IMR-90 (cell line): ENCODE data around the gene NTSR1. TPM values are rescaled to one million over a fixed set of nuclear protein-coding genes. Genes with fewer than 3 reads are reported as not detected.

Experiments used
- ATAC-seq: fragments of 200-7000 bp; cut with Tn5 transposase; 2 replicates; pipeline ENCODE4 v1.9.1; 2020; ENCODE audit warnings: low read depth, mild to moderate bottlenecking, moderate library complexity
- BruUV-seq: library from RNA; stranded (reverse); fragments of 400-500 nt; replicated peaks from 2 replicates; lab custom pipeline; 2021; lab: Mats Ljungman, UMichigan
- CTCF ChIA-PET: fragments of 300-600 bp; formaldehyde crosslinking; extraction: SDS; loops from one replicate; lab custom pipeline; 2021; ENCODE audit warnings: antibody characterized with exemption; lab: Yijun Ruan, JAX
- POLR2A ChIA-PET: fragments of 300-600 bp; sonication (Branson Sonifier 250); formaldehyde crosslinking; loops from one replicate; lab custom pipeline; 2022; ENCODE audit warnings: antibody characterized with exemption; ENCODE audit not compliant: unreplicated experiment; lab: Charles Lee
- DNase-seq: peaks from one replicate; pipeline ENCODE4 v3.0.0; 2013
- H2AFZ ChIP-seq: replicated peaks from 2 replicates; pipeline ENCODE3; 2013; ENCODE audit warnings: low read length, mild to moderate bottlenecking; ENCODE audit not compliant: poor library complexity
- H2AK5ac ChIP-seq: 2 replicates; pipeline ENCODE4 v1.6.1; 2013; ENCODE audit warnings: low read depth, low read length, inconsistent platforms
- H2AK9ac ChIP-seq: replicated peaks from 2 replicates; pipeline ENCODE3; 2013; ENCODE audit warnings: mild to moderate bottlenecking, low read depth, low read length, moderate library complexity; ENCODE audit not compliant: poor library complexity
- H2BK120ac ChIP-seq: 2 replicates; pipeline ENCODE4 v1.6.1; 2013; ENCODE audit warnings: low read depth, low read length, inconsistent platforms
- H2BK15ac ChIP-seq: 3 replicates; pipeline ENCODE4 v1.6.1; 2013; ENCODE audit warnings: low read depth, low read length, inconsistent platforms
- H2BK20ac ChIP-seq: 2 replicates; pipeline ENCODE4 v1.6.1; 2013; ENCODE audit warnings: low read depth, mild to moderate bottlenecking, inconsistent platforms, low read length, moderate library complexity
- H2BK5ac ChIP-seq: 2 replicates; pipeline ENCODE4 v1.6.1; 2013; ENCODE audit warnings: mild to moderate bottlenecking, low read depth, low read length, inconsistent platforms; ENCODE audit not compliant: poor library complexity, severe bottlenecking
- H3K14ac ChIP-seq: replicated peaks from 2 replicates; pipeline ENCODE4 v1.6.1; 2013; ENCODE audit warnings: low read depth, low read length, inconsistent platforms
- H3K18ac ChIP-seq: 2 replicates; pipeline ENCODE4 v1.6.1; 2013; ENCODE audit warnings: low read depth, low read length, control low read depth
- H3K23ac ChIP-seq: 2 replicates; pipeline ENCODE4 v1.6.1; 2013; ENCODE audit warnings: low read depth, low read length, inconsistent platforms
- H3K27ac ChIP-seq: 2 replicates; pipeline ENCODE4 v1.5.1; 2013; ENCODE audit warnings: mild to moderate bottlenecking, control low read depth, low read length; ENCODE audit not compliant: insufficient read depth
- H3K27me3 ChIP-seq: 2 replicates; pipeline ENCODE4 v1.6.1; 2013; ENCODE audit warnings: low read length; ENCODE audit not compliant: control insufficient read depth, insufficient read depth
- H3K36me3 ChIP-seq: 2 replicates; pipeline ENCODE4 v1.6.1; 2013; ENCODE audit warnings: low read length, mixed read lengths; ENCODE audit not compliant: control insufficient read depth, insufficient read depth
- H3K4ac ChIP-seq: 2 replicates; pipeline ENCODE4 v1.6.1; 2013; ENCODE audit warnings: low read depth, low read length, inconsistent platforms
- H3K4me1 ChIP-seq: 2 replicates; pipeline ENCODE4 v1.6.1; 2013; ENCODE audit warnings: low read length, mixed read lengths; ENCODE audit not compliant: control insufficient read depth, insufficient read depth
- H3K4me2 ChIP-seq: 2 replicates; pipeline ENCODE4 v1.6.1; 2013; ENCODE audit warnings: low read depth, mild to moderate bottlenecking, control low read depth, low read length, moderate library complexity
- H3K4me3 ChIP-seq: 2 replicates; pipeline ENCODE4 v1.5.1; 2013; ENCODE audit warnings: low read depth, mild to moderate bottlenecking, control low read depth, low read length, moderate library complexity; ENCODE audit not compliant: insufficient read depth
- H3K56ac ChIP-seq: 2 replicates; pipeline ENCODE4 v1.6.1; 2013; ENCODE audit warnings: low read length, inconsistent platforms; ENCODE audit not compliant: insufficient read depth; ENCODE audit errors: extremely low read depth
- H3K79me1 ChIP-seq, 2 experiments: 2 replicates each; pipeline ENCODE4 v1.6.1; 2013; ENCODE audit warnings: low read length in 2 of 2, inconsistent platforms in 1 of 2, low read depth in 1 of 2
- H3K9ac ChIP-seq: 2 replicates; pipeline ENCODE4 v1.6.1; 2013; ENCODE audit warnings: low read depth, low read length, control low read depth
- H3K9me1 ChIP-seq: 2 replicates; pipeline ENCODE4 v1.6.1; 2013; ENCODE audit warnings: low read length, inconsistent platforms; ENCODE audit not compliant: insufficient read depth
- H3K9me3 ChIP-seq: 2 replicates; pipeline ENCODE4 v1.6.1; 2013; ENCODE audit warnings: low read length; ENCODE audit not compliant: control insufficient read depth, insufficient read depth
- H4K20me1 ChIP-seq: 2 replicates; pipeline ENCODE4 v1.6.1; 2013; ENCODE audit warnings: low read length, inconsistent platforms; ENCODE audit not compliant: insufficient read depth
- H4K5ac ChIP-seq: 2 replicates; pipeline ENCODE4 v1.6.1; 2013; ENCODE audit warnings: mild to moderate bottlenecking, low read depth, low read length, control low read depth
- H4K8ac ChIP-seq, 2 experiments: 2 replicates each; pipeline ENCODE4 v1.6.1; 2013; ENCODE audit warnings: low read depth in 2 of 2, low read length in 2 of 2, control low read depth in 1 of 2, inconsistent platforms in 1 of 2
- H4K91ac ChIP-seq: 2 replicates; pipeline ENCODE4 v1.6.1; 2013; ENCODE audit warnings: low read depth, low read length, inconsistent platforms; ENCODE audit not compliant: insufficient read depth
- FOS ChIP-seq: fragments of 150-350 bp; IDR thresholded peaks from 2 replicates; pipeline ENCODE4 v1.6.1; 2016; ENCODE audit warnings: low read depth, low read length
- MAZ ChIP-seq: IDR thresholded peaks from 2 replicates; pipeline ENCODE4 v1.6.1; 2012; ENCODE audit warnings: low read depth, mild to moderate bottlenecking, low read length, improper control_type of control experiment, moderate library complexity, borderline replicate concordance
- SMC3 ChIP-seq: fragments of 150-350 bp; IDR thresholded peaks from 2 replicates; pipeline ENCODE4 v1.6.1; 2016; ENCODE audit warnings: low read depth, mild to moderate bottlenecking, antibody characterized with exemption, low read length, moderate library complexity
- WGBS, 2 experiments: methylation state at CpG; one replicate each; pipeline versions ENCODE4 v1.1.5 to v1.1.7; 2013; ENCODE audit warnings: missing lambda C conversion rate in 2 of 2; ENCODE audit not compliant: insufficient read length in 1 of 2; ENCODE audit errors: extremely low coverage in 2 of 2; 5-methylcytosine and 5-hydroxymethylcytosine counted together
- dilution Hi-C: fragments of 300-500 bp; cut with HindIII; formaldehyde crosslinking; loops from one replicate; pipeline ENCODE4 v1.14.3; 2018; ENCODE audit warnings: low sequenced_read_pairs; ENCODE audit not compliant: unreplicated experiment
- in situ Hi-C: fragments of 300-500 bp; cut with MboI; formaldehyde crosslinking; loops from 3 replicates; pipeline ENCODE4 v1.14.3; 2019; ENCODE audit warnings: low sequenced_read_pairs, inconsistent platforms, mixed read lengths
- intact Hi-C: fragments of 100-400 bp; cut with micrococcal nuclease; formaldehyde crosslinking; loops from 2 replicates; pipeline ENCODE4 v1.10.0; 2022
- polyA plus RNA-seq, 3 experiments: library from polyadenylated mRNA; depleted of rRNA; stranded (reverse); fragments of >200 nt; gene quantifications; 2 replicates each; pipeline ENCODE4 v1.2.3, GENCODE V29; 2012; ENCODE audit warnings: low replicate concordance in 1 of 3
- total RNA-seq: library from RNA; depleted of rRNA; stranded (reverse); fragments of >200 nt; gene quantifications from 2 replicates; pipeline ENCODE4 v1.2.3, GENCODE V29; 2012

NTSR1 gene
- total and polyA plus RNA-seq, 2 of the 4 experiments (the other 2 are of a cell fraction) = 0.54 to 1.8 TPM

GRCh38 chr20:62733891-62734290, 25.3 kb downstream of the NTSR1 start:
- Histone ChIP-seq H2AK5ac (no peak overlapping the region), H3K4ac (no peak overlapping the region), H3K18ac (no peak overlapping the region), H2BK15ac (no peak overlapping the region), H3K27ac (no peak overlapping the region), H3K9me1 (peaks cover 7% of the 10 kb centered on the region), H3K56ac (no peak overlapping the region), H3K79me1 (peaks cover 0 to 2% of the 10 kb centered on the region in 2 experiments; a peak in 1 of 4 replicates), H2AFZ (no peak overlapping the region), H3K4me2 (no peak overlapping the region), H4K91ac (no peak overlapping the region), H3K4me1 (no peaks in the 10 kb centered on the region), H3K9ac (no peak overlapping the region), H2BK20ac (no peak overlapping the region), H3K23ac (no peak overlapping the region), H3K27me3 (peaks cover 10% of the 10 kb centered on the region), H3K4me3 (no peak overlapping the region), H3K9me3 (no peaks in the 10 kb centered on the region), H2BK5ac (no peak overlapping the region), H2AK9ac (no peak overlapping the region), H2BK120ac (no peak overlapping the region), H3K36me3 (no peaks in the 10 kb centered on the region), H4K5ac (no peak overlapping the region), H4K20me1 (no peaks in the 10 kb centered on the region), H4K8ac (no peak overlapping the region), H3K14ac (no peak overlapping the region)
- TF ChIP-seq FOS (no peak), MAZ (no peak), SMC3 (no peak)
- intact Hi-C loops = no loop called here
- WGBS, 2 experiments = 84% methylated on average over 5 of the region's 18 CpGs; no CpG with 5 or more reads in 1 of the 2 experiments
- no peak for ATAC-seq
- ChIA-PET CTCF (no interaction called here), POLR2A (no interaction called here)
- dilution Hi-C loops = no loop called here
- in situ Hi-C loops = no loop called here
- DNase-seq = no peak
- no TSS peak for BruUV-seq
